Activated T-cell treated with anti-CD3 and anti-CD28 coated beads, Interleukin-2, amount 50 U/mL, for 72 hours (primary cell): ENCODE measurements around the gene PEX13. TPM values are rescaled to one million over a fixed set of nuclear protein-coding genes. Genes with fewer than 3 reads are reported as not detected.
"Not testable (repeated sequence)": the region's sequence is repeated elsewhere in the genome, so short reads cannot be mapped to it uniquely, and the experiment has no call there.

Experiments used
- ATAC-seq, 2 donors: fragments of 150-1000 bp; cut with Tn5 transposase; replicated peaks in 1 of 2; 2 replicates each; pipeline ENCODE4 v1.10.0; 2021; ENCODE audit warnings: moderate library complexity in 2 of 2, mild to moderate bottlenecking in 1 of 2
- DNase-seq, 2 donors: peaks; one replicate each; pipeline ENCODE4 v3.0.0; 2021 to 2022; ENCODE audit warnings: mixed read lengths in 1 of 2
- H3K27ac Mint-ChIP-seq: one replicate; pipeline ENCODE4 v1.8.0; 2022; ENCODE audit warnings: mild to moderate bottlenecking, moderate library complexity, mixed read lengths
- H3K27me3 Mint-ChIP-seq: one replicate; pipeline ENCODE4 v1.8.0; 2022; ENCODE audit warnings: low read depth, mixed read lengths
- H3K36me3 Mint-ChIP-seq, 2 donors: one replicate each; pipeline ENCODE4 v1.8.0; 2022; ENCODE audit warnings: mixed read lengths in 2 of 2, mild to moderate bottlenecking in 1 of 2; ENCODE audit not compliant: insufficient read depth in 2 of 2
- H3K4me1 Mint-ChIP-seq: one replicate; pipeline ENCODE4 v1.8.0; 2022; ENCODE audit warnings: low read depth, mixed read lengths
- H3K4me3 Mint-ChIP-seq, 2 donors: one replicate each; pipeline ENCODE4 v1.8.0; 2022; ENCODE audit warnings: mild to moderate bottlenecking in 2 of 2, mixed read lengths in 2 of 2, moderate library complexity in 2 of 2
- H3K9me3 Mint-ChIP-seq, 2 donors: one replicate each; pipeline ENCODE4 v1.8.0; 2022; ENCODE audit warnings: mixed read lengths in 2 of 2
- total RNA-seq, 2 donors: library from RNA; stranded (reverse); gene quantifications; one replicate each; pipeline ENCODE4 v1.2.3, GENCODE V29; 2022

Gene PEX13
- total RNA-seq, 2 donors from 2014 or later = 19.4 to 27.1 TPM

- not testable (repeated sequence) for H3K27ac Mint-ChIP-seq, H3K4me1 Mint-ChIP-seq, H3K9me3 Mint-ChIP-seq, H3K27me3 Mint-ChIP-seq, ATAC-seq, DNase-seq, H3K4me3 Mint-ChIP-seq
- peaks cover 4 to 16% of the 10 kb centered on the region in 2 donors for H3K36me3 Mint-ChIP-seq
These were observed 29.9 kb upstream of the PEX13 start for GRCh38 chr2:60987656-60988055.

DNA sequence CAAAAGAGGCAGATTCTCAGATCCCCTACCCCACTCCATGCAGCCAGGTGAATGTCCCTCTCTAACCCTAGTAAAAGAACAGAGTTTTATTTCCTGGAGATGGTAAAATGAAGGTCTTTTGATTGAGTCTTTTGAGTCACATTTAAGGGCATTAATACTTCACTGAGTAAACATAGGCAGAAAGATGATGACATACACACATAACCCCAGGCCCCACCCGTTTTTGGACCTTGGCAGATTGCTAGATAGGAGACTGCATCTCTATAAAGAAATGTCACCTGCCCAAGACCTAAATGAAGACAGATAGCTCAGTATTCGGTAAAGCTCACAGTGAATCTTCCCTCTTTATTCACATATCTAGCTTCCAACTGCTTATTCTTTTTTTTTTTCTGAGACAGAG is 28.3 kb upstream of the PEX13 start:
- no peak for ATAC-seq
- H3K36me3 Mint-ChIP-seq = peaks cover 4 to 22% of the 10 kb centered on the region in 2 donors
- H3K9me3 Mint-ChIP-seq = no peaks in the 10 kb centered on the region
- peaks cover 8% of the 10 kb centered on the region for H3K4me1 Mint-ChIP-seq
- DNase-seq = no peak
- no peak overlapping the region for H3K4me3 Mint-ChIP-seq
- no peaks in the 10 kb centered on the region for H3K27me3 Mint-ChIP-seq
- no peak overlapping the region for H3K27ac Mint-ChIP-seq

DNA sequence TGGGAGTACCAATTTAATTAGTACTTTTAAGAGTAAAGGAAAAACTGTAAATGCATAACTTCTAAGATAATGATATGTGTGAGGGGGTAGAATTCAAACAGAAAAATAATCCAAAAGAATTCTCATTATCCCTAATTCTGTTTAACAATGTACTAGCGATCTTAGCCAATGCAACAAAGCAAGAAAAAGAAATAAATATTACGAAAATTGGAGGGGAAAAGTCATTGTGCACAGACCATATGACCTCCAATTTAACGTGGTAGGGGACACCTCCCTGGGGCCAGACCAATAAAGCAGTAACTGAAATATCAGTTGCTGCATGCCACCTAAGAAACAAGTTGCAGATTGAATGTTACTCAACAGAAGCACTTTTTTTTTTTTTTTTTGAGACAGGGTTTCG is 25.9 kb upstream of the PEX13 start:
- Mint-ChIP-seq H3K27ac (no peak overlapping the region), H3K4me3 (no peak overlapping the region)
- no peak for ATAC-seq

GRCh38 chr2:60992985-60993392 is 24.5 kb upstream of the PEX13 start:
- H3K4me1 Mint-ChIP-seq = peaks cover 8% of the 10 kb centered on the region
- H3K9me3 Mint-ChIP-seq = no peaks in the 10 kb centered on the region
- H3K4me3 Mint-ChIP-seq = peak overlapping the region; percentile 32 to 56
- DNase-seq (no peak), ATAC-seq (peak; percentile 57 to 83)
- H3K36me3 Mint-ChIP-seq = peaks cover 4 to 24% of the 10 kb centered on the region in 2 donors
- H3K27me3 Mint-ChIP-seq = no peaks in the 10 kb centered on the region
- peak overlapping the region; percentile 84 for H3K27ac Mint-ChIP-seq

More for the DNA sequence above, 25.9 kb upstream of the PEX13 start:
- no peaks in the 10 kb centered on the region for H3K9me3 Mint-ChIP-seq
- no peaks in the 10 kb centered on the region for H3K27me3 Mint-ChIP-seq
- no peak for DNase-seq
- H3K4me1 Mint-ChIP-seq = peaks cover 8% of the 10 kb centered on the region
- H3K36me3 Mint-ChIP-seq = peaks cover 4 to 24% of the 10 kb centered on the region in 2 donors

- peaks cover 8% of the 10 kb centered on the region for H3K4me1 Mint-ChIP-seq
- DNase-seq = no peak
- H3K36me3 Mint-ChIP-seq = peaks cover 4 to 24% of the 10 kb centered on the region in 2 donors
- no peak for ATAC-seq
- no peaks in the 10 kb centered on the region for H3K9me3 Mint-ChIP-seq
- no peaks in the 10 kb centered on the region for H3K27me3 Mint-ChIP-seq
- peak overlapping the region; percentile 50 for H3K27ac Mint-ChIP-seq
- no peak overlapping the region for H3K4me3 Mint-ChIP-seq
These were observed 23.4 kb upstream of the PEX13 start for GRCh38 chr2:60994131-60994530.

DNA sequence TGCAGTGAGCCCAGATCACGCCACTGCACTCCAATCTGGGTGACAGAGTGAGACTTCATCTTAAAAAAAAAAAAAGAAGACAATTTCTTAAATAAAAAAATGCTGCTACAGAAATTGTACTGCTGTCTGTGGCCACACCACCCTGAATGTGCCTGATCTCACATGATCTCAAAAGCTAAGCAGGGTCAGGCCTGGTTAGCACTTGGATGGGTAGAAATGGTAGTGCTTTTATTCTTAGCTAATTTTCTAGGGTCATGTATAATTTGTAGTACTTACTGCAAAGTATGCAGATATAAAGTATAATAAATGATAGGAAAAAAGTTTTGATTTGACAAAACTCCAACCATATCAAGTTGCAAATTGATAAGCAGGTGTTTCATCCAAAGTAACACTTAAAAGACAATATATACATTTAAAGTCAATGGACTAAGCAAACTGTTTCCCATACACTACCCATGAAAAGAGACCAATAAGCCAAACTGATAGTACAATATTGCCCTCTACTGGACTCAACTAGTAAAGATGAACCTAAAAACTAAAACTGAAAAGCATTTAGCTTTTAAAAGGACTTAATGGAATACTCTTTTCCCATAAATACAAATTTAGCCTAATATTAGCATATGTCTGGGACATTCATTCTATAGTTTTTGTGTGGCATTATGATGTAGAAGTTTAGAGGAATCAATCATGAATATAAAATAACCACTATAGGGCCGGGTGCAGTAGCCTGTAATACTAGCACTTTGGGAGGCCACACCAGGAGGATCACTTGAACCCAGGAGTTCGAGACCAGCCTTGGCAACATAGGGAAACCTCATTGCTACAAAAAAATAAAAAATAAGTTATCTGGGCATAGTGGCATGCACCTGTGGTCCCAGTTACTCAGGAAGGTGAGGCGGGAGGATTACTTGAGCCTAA is 18.6 kb upstream of the PEX13 start:
- peaks cover 0 to 2% of the 10 kb centered on the region in 2 donors for H3K36me3 Mint-ChIP-seq
- H3K4me1 Mint-ChIP-seq = no peaks in the 10 kb centered on the region
- DNase-seq = no peak
- ATAC-seq = peak; percentile 64 to 72
- H3K27ac Mint-ChIP-seq = no peak overlapping the region
- H3K27me3 Mint-ChIP-seq = no peaks in the 10 kb centered on the region
- H3K4me3 Mint-ChIP-seq = no peak overlapping the region
- no peaks in the 10 kb centered on the region for H3K9me3 Mint-ChIP-seq

GRCh38 chr2:61005736-61006135 is 11.8 kb upstream of the PEX13 start:
- no peaks in the 10 kb centered on the region for H3K27me3 Mint-ChIP-seq
- H3K4me3 Mint-ChIP-seq = no peak overlapping the region
- H3K9me3 Mint-ChIP-seq = no peaks in the 10 kb centered on the region
- DNase-seq = no peak
- no peak for ATAC-seq
- H3K27ac Mint-ChIP-seq = no peak overlapping the region
- H3K36me3 Mint-ChIP-seq = no peaks in the 10 kb centered on the region
- H3K4me1 Mint-ChIP-seq = no peaks in the 10 kb centered on the region

GRCh38 chr2:61006486-61007105 is 10.9 kb upstream of the PEX13 start:
- H3K9me3 Mint-ChIP-seq = no peaks in the 10 kb centered on the region

DNA sequence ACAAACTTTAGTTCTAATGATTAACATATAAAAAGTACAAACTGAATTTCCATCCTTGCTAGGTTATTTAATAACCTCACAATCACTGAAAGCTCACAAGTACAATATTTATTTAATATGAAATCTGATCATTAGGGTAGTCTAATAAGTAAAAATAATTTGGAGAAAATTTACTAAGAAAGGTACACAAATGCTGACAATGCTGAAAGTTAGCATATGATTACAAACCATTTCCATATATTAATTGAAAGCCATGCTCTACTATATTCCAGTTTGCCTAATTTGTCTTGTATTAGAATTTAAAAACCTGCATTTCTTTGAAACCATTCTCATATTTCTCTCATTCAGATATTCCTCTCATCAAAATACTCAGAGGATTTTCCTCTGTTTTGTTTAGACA is 8.2 kb upstream of the PEX13 start:
- Mint-ChIP-seq H3K36me3 (no peaks in the 10 kb centered on the region), H3K27ac (no peak overlapping the region), H3K9me3 (no peaks in the 10 kb centered on the region), H3K4me3 (no peak overlapping the region), H3K27me3 (no peaks in the 10 kb centered on the region), H3K4me1 (peaks cover 27% of the 10 kb centered on the region)
- DNase-seq (no peak), ATAC-seq (no peak)

More at GRCh38 chr2:61006486-61007105, 10.9 kb upstream of the PEX13 start:
- no peak for ATAC-seq
- Mint-ChIP-seq H3K27me3 (no peaks in the 10 kb centered on the region), H3K4me3 (no peak overlapping the region), H3K27ac (no peak overlapping the region), H3K36me3 (no peaks in the 10 kb centered on the region), H3K4me1 (peaks cover 1% of the 10 kb centered on the region)
- DNase-seq = no peak

- Mint-ChIP-seq H3K4me3 (no peak overlapping the region), H3K27me3 (no peaks in the 10 kb centered on the region), H3K36me3 (no peaks in the 10 kb centered on the region), H3K4me1 (peaks cover 47% of the 10 kb centered on the region), H3K27ac (peak overlapping the region; percentile 10), H3K9me3 (no peaks in the 10 kb centered on the region)
- DNase-seq (no peak), ATAC-seq (no peak)
These were observed 5.8 kb upstream of the PEX13 start for GRCh38 chr2:61011678-61012077.

DNA sequence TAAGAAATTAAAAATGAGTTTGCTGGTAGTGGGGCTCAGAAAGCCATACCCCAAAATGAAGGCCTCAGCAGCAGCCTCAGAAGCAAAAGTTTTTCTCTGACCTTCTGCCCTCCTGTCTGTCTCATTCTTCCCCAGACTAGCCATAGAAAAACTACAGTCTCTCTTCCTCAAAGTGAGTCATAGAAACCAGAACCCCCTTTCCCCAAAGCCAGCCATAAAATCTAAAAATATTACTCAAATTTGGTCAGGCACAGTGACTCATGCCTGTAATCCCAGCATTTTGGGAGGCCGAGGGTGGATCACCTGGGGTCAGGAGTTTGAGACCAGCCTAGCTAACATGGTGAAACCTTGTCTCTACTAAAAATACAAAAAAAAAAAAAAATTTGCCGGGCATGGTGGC is 5.2 kb upstream of the PEX13 start:
- peak; percentile 11 to 24 for DNase-seq
- H3K4me3 Mint-ChIP-seq = peak overlapping the region; percentile 11 to 21
- H3K27me3 Mint-ChIP-seq, H3K9me3 Mint-ChIP-seq, H3K36me3 Mint-ChIP-seq: not testable (repeated sequence)
- ATAC-seq = peak; percentile 7 to 17
- peak overlapping the region; percentile 10 for H3K27ac Mint-ChIP-seq
- peaks cover 47% of the 10 kb centered on the region for H3K4me1 Mint-ChIP-seq

GRCh38 chr2:61013382-61013781 is 4.1 kb upstream of the PEX13 start:
- no peak overlapping the region for H3K27ac Mint-ChIP-seq
- peaks cover 48% of the 10 kb centered on the region for H3K4me1 Mint-ChIP-seq
- DNase-seq = no peak
- H3K4me3 Mint-ChIP-seq = peak overlapping the region in 1 of 2 donors; percentile 0
- no peaks in the 10 kb centered on the region for H3K9me3 Mint-ChIP-seq
- no peaks in the 10 kb centered on the region for H3K36me3 Mint-ChIP-seq
- no peak for ATAC-seq
- no peaks in the 10 kb centered on the region for H3K27me3 Mint-ChIP-seq

GRCh38 chr2:61014763-61015162 is 2.8 kb upstream of the PEX13 start:
- Mint-ChIP-seq H3K4me1 (peaks cover 62% of the 10 kb centered on the region), H3K36me3 (no peaks in the 10 kb centered on the region), H3K27me3 (no peaks in the 10 kb centered on the region), H3K27ac (peak overlapping the region; percentile 65), H3K4me3 (peak overlapping the region; percentile 39 to 98), H3K9me3 (no peaks in the 10 kb centered on the region)
- DNase-seq = no peak
- ATAC-seq = no peak
